ENCODE results near the gene ATAD3A.
A peak's percentile ranks its signal among the peaks of the same experiment; 100 is the strongest.
"Not testable (repeated sequence)": the region's sequence is repeated elsewhere in the genome, so short reads cannot be mapped to it uniquely, and the experiment has no call there.

ATAD3A gene

GRCh38 chr1:1540818-1541628 is 29.1 kb downstream of the ATAD3A start:
- DNase-seq: no peak

- DNase-seq: no peak
These were observed 30.2 kb downstream of the ATAD3A start for GRCh38 chr1:1541956-1542765.

- DNase-seq: no peak
These were observed 31.1 kb downstream of the ATAD3A start for GRCh38 chr1:1542766-1543705.

DNA sequence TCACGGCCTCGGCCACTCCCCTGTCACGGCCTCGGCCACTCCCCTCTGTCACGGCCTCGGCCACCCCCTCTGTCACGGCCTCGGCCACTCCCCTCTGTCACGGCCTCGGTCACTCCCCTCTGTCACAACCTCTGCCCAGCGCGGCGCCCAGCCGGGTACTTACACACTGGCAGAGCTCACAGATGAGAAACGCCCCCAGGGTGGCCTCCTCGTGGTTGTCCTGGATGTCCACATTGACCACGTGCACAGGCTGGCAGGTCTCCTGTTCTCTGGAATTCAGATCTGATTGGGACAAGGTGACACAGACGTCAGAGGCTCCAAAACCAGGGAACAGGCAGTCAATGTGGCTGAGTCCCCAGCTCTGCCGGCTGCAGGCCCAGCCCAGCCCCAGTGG is 31.7 kb downstream of the ATAD3A start:
- no peak for DNase-seq

DNA sequence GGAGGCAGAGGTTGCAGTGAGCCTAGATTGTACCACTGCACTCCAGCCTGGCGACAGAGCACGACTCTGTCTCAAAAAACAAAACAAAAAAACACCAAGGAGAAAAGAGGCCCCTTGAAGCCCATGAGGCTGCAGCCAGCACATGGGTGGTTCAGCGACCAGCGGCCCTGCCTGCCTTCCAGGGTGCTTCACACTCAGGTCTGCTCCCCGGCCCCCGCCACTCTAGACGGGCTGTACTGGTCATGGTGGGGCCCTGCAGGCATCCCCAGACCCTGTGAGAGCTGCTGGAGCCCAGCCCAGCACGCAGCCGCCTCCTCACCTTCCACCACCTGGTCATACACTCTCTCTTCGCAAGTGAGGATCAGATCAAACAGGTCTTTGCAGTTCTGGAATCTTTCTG is 32.6 kb downstream of the ATAD3A start:
- DNase-seq: no peak

- no peak for DNase-seq
These were observed 34.2 kb downstream of the ATAD3A start for GRCh38 chr1:1545946-1546737.

GRCh38 chr1:1547011-1547410 is 35.0 kb downstream of the ATAD3A start:
- no peak for DNase-seq

DNA sequence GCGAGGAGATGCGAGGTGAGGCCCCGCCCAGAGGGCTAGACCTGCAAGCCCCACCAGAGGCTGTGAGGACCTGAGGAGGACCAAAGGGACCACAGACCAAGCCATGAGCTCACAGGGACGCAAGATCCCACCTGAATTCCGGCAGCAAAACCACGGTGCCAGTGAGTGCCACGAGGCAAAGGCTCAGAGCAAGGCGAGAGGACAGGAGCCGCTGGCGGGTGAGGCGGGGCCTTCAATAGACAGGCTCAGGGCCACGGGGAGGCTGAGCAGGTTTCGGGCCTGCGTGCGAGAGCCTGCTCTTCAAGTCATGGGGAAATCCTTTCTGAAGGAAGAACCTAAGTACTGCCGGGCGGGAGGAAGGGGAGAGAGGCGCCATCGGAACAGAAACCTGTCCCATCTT is 35.5 kb downstream of the ATAD3A start:
- DNase-seq: no peak

DNA sequence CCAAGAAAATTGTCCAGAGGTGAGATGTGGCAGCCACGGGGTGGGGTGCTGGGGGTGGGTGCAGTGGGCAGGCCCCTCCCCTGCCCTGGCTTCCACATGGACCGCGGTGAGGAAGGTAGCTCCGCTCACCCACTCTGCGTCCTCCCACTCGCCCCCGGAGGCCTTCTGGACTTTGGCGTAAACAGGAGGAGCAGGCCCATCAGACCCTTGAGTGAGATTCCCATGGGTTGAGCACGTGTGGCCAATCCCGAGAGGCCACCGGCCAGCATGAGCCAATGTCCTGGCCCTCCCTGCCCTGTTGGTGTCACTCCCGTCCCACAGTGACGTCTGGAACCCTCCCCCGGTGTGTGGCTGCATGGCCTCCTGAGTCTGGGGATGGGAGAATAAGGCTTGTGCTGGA is 36.6 kb downstream of the ATAD3A start:
- no peak for DNase-seq

- no peak for DNase-seq
These were observed 38.1 kb downstream of the ATAD3A start for GRCh38 chr1:1550087-1550486.

GRCh38 chr1:1550591-1551432 is 38.9 kb downstream of the ATAD3A start:
- no peak for DNase-seq

DNA sequence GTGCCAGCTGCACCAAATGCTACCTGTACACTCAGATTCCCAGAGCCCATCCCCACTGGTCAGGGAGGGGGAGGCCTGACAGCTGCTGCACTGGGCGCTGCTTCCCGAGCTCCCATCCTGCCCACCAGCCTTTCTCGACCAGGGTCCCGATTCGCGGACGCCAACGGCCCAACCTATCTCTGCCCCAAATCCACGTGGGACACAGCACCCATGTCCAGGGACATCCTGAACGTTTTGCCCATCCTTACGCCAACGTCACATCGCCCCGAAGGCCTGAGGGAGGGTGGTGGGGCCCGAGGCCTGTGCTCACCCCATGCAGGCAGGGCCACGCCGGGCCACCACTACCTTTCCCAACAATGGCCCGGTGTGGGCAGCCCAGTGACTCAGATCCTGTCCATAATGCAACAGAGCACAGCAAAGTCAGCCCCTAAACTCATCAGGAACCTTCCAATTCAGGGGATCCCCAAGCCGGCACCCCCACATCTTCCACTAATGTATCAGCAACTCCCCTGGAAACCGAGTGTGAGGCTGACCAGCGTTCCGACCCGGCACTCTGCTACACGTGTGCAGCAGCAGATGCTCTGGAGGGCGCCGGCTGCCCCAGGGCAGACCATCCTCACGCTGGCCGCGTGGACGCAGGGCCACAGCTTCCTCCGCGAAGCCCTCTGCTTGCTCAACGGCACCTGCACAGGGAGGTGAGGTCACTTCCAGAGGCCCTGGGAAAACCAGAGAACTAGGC is 39.7 kb downstream of the ATAD3A start:
- DNase-seq: no peak

DNA sequence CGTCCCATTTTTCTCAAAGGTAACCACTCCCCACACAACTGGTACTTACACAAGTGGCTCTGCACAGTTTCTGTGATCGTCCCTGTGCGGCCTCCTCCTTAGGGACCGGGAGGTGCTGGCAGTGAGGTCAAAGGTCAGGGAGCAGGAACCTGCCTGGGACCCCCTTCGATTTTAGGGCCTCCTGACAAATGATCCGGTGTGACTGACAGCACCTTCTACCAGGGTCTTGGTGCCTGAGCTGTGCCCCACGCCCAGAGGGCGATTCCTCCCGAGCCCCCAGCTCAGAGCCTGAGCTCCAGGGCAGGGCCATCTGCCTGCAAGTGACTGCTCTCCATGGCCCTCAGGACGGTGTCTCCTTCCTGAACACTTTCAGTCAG is 40.3 kb downstream of the ATAD3A start:
- no peak for DNase-seq

GRCh38 chr1:1553821-1554494 is 42.0 kb downstream of the ATAD3A start:
- DNase-seq: no peak

DNA sequence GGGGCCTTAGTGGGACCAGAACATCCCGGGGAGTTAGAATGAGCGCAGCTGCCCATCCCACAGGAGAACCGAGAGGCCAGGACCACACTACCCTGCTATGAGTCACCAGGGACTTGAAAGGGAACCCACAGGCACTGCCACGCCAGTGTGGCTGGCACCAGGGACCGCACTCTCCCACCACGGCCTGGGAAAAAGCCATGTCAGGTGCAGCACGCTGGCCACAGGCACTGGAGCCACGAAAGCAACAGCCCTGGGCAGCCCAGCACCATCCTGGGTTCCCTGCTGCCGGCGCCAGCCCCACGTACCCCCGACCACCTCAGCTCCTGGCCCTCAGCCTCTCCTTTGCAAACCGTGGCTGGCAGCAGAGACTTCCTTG is 42.6 kb downstream of the ATAD3A start:
- DNase-seq: peak; percentile 20

DNA sequence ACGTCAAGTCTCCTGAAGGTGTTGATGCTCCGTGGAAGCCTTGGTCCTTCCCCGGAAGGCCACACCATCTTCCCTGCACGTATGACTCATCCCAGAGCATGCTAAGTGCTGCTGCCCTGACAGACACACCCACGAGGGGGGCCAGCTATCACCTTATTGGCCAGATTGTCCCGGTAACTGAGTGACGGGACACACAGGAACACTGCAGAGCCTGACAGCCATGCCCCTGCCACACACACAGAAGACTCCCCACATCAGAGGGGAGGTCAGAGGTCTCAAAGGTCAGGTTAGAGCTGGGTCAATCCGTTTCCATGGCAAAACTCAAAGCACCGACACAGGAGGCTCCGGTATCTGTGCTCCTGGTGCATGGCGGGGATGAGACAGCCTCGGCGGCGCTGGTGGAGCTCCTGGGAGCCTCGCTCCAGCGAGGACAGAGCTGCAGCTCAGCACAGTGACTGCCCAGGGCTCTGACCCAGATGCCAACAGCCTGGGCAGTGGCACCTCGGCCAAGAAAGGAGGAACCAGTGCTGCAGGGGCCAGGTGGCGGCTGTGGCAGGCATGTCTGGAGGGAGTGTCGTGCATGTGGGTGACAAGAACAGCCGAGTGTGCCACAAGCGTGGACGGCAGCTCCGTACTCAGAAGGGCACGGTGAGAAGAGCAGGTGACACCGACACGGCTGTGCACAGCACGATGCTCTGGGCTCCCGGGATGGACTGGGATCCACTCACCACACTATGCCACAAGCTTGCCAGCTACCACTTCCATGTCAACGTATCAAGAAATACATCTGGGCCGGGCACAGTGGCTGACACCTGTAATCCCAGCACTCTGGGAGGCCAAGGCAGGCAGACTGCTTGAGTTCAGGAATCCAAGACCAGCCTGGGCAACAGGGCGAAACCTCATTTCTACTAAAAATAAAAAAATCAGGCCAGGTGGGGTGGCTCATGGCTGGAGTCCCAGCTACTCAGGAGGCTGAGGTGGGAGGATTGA is 43.3 kb downstream of the ATAD3A start:
- DNase-seq: no peak

DNA sequence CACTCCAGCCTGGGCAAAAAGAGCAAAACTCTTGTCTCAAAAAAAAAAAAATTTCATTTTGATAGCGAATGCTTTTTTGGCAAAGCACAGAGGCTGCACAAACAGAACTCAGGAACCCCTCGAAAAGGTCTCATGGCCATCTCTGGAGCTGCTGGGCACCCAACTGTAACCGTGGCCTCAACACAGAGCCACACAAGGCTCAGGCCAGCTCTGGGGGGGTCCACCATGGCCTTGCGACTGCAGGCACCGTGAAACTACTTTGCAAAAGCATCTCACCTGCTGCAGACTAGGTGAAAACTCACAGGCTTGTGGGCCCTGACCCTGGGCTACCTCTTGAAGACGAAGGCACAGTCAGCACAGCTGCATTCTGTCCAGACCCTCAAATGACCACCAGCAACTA is 44.5 kb downstream of the ATAD3A start:
- no peak for DNase-seq

GRCh38 chr1:1556961-1557360 is 45.0 kb downstream of the ATAD3A start:
- not testable (repeated sequence) for DNase-seq

- not testable (repeated sequence) for DNase-seq
These were observed 45.7 kb downstream of the ATAD3A start for GRCh38 chr1:1557688-1558087.

Measured in stimulated activated CD4-positive, alpha-beta T cell treated with anti-CD3 and anti-CD28 coated beads, Interleukin-15, amount 100 ng/mL, for 24 hours (primary cell).